H1 (cell line): Measurements from ENCODE around the gene GSTO2. TPM values are rescaled to one million over a fixed set of nuclear protein-coding genes. Genes with fewer than 3 reads are reported as not detected.

Experiments
- CTCF ChIA-PET: fragments of 300-600 bp; sonication (Branson Sonifier 250); formaldehyde crosslinking; loops from one replicate; lab custom pipeline; 2021; ENCODE audit not compliant: partially characterized antibody; lab: Charles Lee
- POLR2A ChIA-PET: fragments of 300-600 bp; sonication (Branson Sonifier 250); formaldehyde crosslinking; loops from one replicate; lab custom pipeline; 2021; ENCODE audit warnings: inconsistent platforms; ENCODE audit not compliant: partially characterized antibody; lab: Charles Lee
- DNase-seq, 2 experiments: peaks; one replicate each; pipeline versions ENCODE4 v3.0.0 to v3.0.0-alpha.2; 2010 to 2022; ENCODE audit warnings: low spot score in 2 of 2, low read depth in 1 of 2, mixed read lengths in 1 of 2
- FAIRE-seq: peaks from 2 replicates; lab custom pipeline; 2011; peaks lifted over from hg19 to GRCh38; lab: Jason Lieb, UNC
- H2AFZ ChIP-seq: 2 replicates; pipeline ENCODE4 v1.8.1; 2012; ENCODE audit warnings: low read length, inconsistent platforms
- H2AK5ac ChIP-seq: 2 replicates; pipeline ENCODE4 v1.6.1; 2013; ENCODE audit warnings: low read depth, low read length
- H2BK120ac ChIP-seq: replicated peaks from 2 replicates; pipeline ENCODE3; 2013; ENCODE audit warnings: low read depth, low read length, inconsistent platforms
- H2BK12ac ChIP-seq: 2 replicates; pipeline ENCODE4 v1.6.1; 2013; ENCODE audit warnings: low read depth, low read length
- H2BK15ac ChIP-seq: 2 replicates; pipeline ENCODE4 v1.6.1; 2013; ENCODE audit warnings: low read length
- H2BK20ac ChIP-seq: 2 replicates; pipeline ENCODE4 v1.6.1; 2013; ENCODE audit warnings: low read length
- H2BK5ac ChIP-seq: 2 replicates; pipeline ENCODE4 v1.6.1; 2013; ENCODE audit warnings: low read depth, low read length
- H3K14ac ChIP-seq: 2 replicates; pipeline ENCODE4 v1.6.1; 2013; ENCODE audit warnings: inconsistent platforms; ENCODE audit not compliant: insufficient read length
- H3K18ac ChIP-seq: 2 replicates; pipeline ENCODE4 v1.6.1; 2013; ENCODE audit warnings: low read length; ENCODE audit errors: extremely low read depth
- H3K23ac ChIP-seq: 2 replicates; pipeline ENCODE4 v1.6.1; 2013; ENCODE audit warnings: inconsistent platforms; ENCODE audit not compliant: insufficient read length
- H3K23me2 ChIP-seq: 2 replicates; pipeline ENCODE4 v1.6.1; 2013; ENCODE audit warnings: low read depth, low read length
- H3K27ac ChIP-seq: 2 replicates; pipeline ENCODE4 v1.6.1; 2011; ENCODE audit warnings: low read depth, low read length, inconsistent platforms
- H3K27me3 ChIP-seq, 4 experiments: replicated peaks in 1 of 4; 1 replicate in 1 of 4; 2 replicates in 3 of 4; pipeline versions ENCODE4 v1.6.1 to v1.8.1; 2011 to 2013; ENCODE audit warnings: low read length in 3 of 4, mild to moderate bottlenecking in 3 of 4, inconsistent platforms in 2 of 4, mixed read lengths in 2 of 4, moderate library complexity in 1 of 4; ENCODE audit not compliant: control insufficient read depth in 3 of 4, insufficient read depth in 3 of 4; ENCODE audit errors: extremely low read depth in 1 of 4
- H3K36me3 ChIP-seq, 4 experiments: 2 replicates each; pipeline versions ENCODE4 v1.6.1 to v1.8.1; 2011 to 2013; ENCODE audit warnings: mild to moderate bottlenecking in 4 of 4, low read length in 3 of 4, moderate library complexity in 2 of 4, control low read depth in 1 of 4, inconsistent platforms in 1 of 4; ENCODE audit not compliant: insufficient read depth in 4 of 4, control insufficient read depth in 2 of 4
- H3K4ac ChIP-seq: replicated peaks from 2 replicates; pipeline ENCODE3; 2013; ENCODE audit warnings: low read length, low read depth, mixed read lengths, inconsistent platforms; ENCODE audit not compliant: insufficient read length
- H3K4me1 ChIP-seq, 4 experiments: replicated peaks in 1 of 4; 1 replicate in 1 of 4; 2 replicates in 3 of 4; pipeline versions ENCODE4 v1.6.1 to v1.8.1; 2011 to 2013; ENCODE audit warnings: low read length in 3 of 4, inconsistent platforms in 2 of 4, mixed read lengths in 1 of 4; ENCODE audit not compliant: insufficient read depth in 4 of 4, control insufficient read depth in 3 of 4
- H3K4me2 ChIP-seq, 2 experiments: 2 replicates each; pipeline versions ENCODE4 v1.6.1 to v1.8.1; 2011 to 2013; ENCODE audit warnings: low read depth in 2 of 2, low read length in 2 of 2, control low read depth in 1 of 2, inconsistent platforms in 1 of 2, mild to moderate bottlenecking in 1 of 2; ENCODE audit not compliant: insufficient read depth in 1 of 2
- H3K4me3 ChIP-seq, 4 experiments: fragments of 200-600, 300-600 bp in 1 of 4; sonication (generic), shearing (Covaris generic), sonication (Bioruptor Twin) in 1 of 4; 2 replicates each; pipeline versions ENCODE4 v1.5.1 to v1.8.1; 2011 to 2016; ENCODE audit warnings: low read length in 4 of 4, low read depth in 3 of 4, control low read depth in 2 of 4, inconsistent platforms in 2 of 4, mild to moderate bottlenecking in 2 of 4, mixed read lengths in 1 of 4, moderate library complexity in 1 of 4; ENCODE audit not compliant: insufficient read depth in 2 of 4; ENCODE audit errors: extremely low read depth in 1 of 4
- H3K56ac ChIP-seq: replicated peaks from 2 replicates; pipeline ENCODE3; 2013; ENCODE audit warnings: low read depth, mild to moderate bottlenecking, mixed read lengths, low read length, inconsistent platforms; ENCODE audit not compliant: insufficient read length
- H3K79me1 ChIP-seq: 2 replicates; pipeline ENCODE4 v1.6.1; 2013; ENCODE audit warnings: low read depth, low read length, control low read depth
- H3K79me2 ChIP-seq, 2 experiments: 2 replicates each; pipeline versions ENCODE4 v1.6.1 to v1.8.1; 2012 to 2013; ENCODE audit warnings: low read length in 2 of 2, mild to moderate bottlenecking in 2 of 2, inconsistent platforms in 1 of 2; ENCODE audit not compliant: insufficient read depth in 2 of 2, control insufficient read depth in 1 of 2
- H3K9ac ChIP-seq, 4 experiments: replicated peaks in 1 of 4; 1 replicate in 1 of 4; 2 replicates in 3 of 4; pipeline versions ENCODE4 v1.6.1 to v1.8.1; 2011 to 2013; ENCODE audit warnings: low read depth in 3 of 4, low read length in 3 of 4, control low read depth in 2 of 4, mild to moderate bottlenecking in 2 of 4, moderate library complexity in 2 of 4, inconsistent platforms in 1 of 4; ENCODE audit errors: extremely low read depth in 1 of 4
- H3K9me3 ChIP-seq, 2 experiments: 2 replicates each; pipeline versions ENCODE4 v1.6.1 to v1.8.1; 2012 to 2013; ENCODE audit warnings: mild to moderate bottlenecking in 2 of 2, moderate library complexity in 2 of 2, control low read depth in 1 of 2, inconsistent platforms in 1 of 2, low read depth in 1 of 2, low read length in 1 of 2, mixed read lengths in 1 of 2; ENCODE audit not compliant: insufficient read depth in 2 of 2
- H4K20me1 ChIP-seq, 2 experiments: replicated peaks in 1 of 2; 2 replicates each; pipeline versions ENCODE3 to v1.8.1; 2011 to 2013; ENCODE audit warnings: inconsistent platforms in 2 of 2, low read length in 2 of 2, mild to moderate bottlenecking in 1 of 2; ENCODE audit not compliant: insufficient read depth in 2 of 2, control insufficient read depth in 1 of 2
- H4K5ac ChIP-seq: 2 replicates; pipeline ENCODE4 v1.6.1; 2013; ENCODE audit warnings: low read length, low read depth, mixed read lengths, inconsistent platforms; ENCODE audit not compliant: insufficient read length
- H4K8ac ChIP-seq: 2 replicates; pipeline ENCODE4 v1.8.0; 2013; ENCODE audit warnings: mild to moderate bottlenecking, moderate library complexity, low read length, inconsistent platforms; ENCODE audit not compliant: insufficient read depth; ENCODE audit errors: extremely low read depth
- H4K91ac ChIP-seq: replicated peaks from 2 replicates; pipeline ENCODE3; 2013; ENCODE audit warnings: low read length, mixed read lengths, inconsistent platforms; ENCODE audit not compliant: insufficient read length
- CTCF ChIP-seq, 3 experiments: IDR thresholded peaks; 1 replicate in 2 of 3; 2 replicates in 1 of 3; pipeline versions ENCODE4 v1.5.1 to v1.6.1; 2011; ENCODE audit warnings: low read length in 3 of 3, mild to moderate bottlenecking in 3 of 3, inconsistent platforms in 2 of 3, low read depth in 1 of 3, moderate library complexity in 1 of 3; ENCODE audit not compliant: insufficient read depth in 1 of 3; ENCODE audit errors: control extremely low read depth in 1 of 3
- POU5F1 ChIP-seq: IDR thresholded peaks from 2 replicates; pipeline ENCODE4 v1.6.1; 2011; ENCODE audit warnings: low read depth, mild to moderate bottlenecking, low read length, moderate library complexity
- RFX5 ChIP-seq: IDR thresholded peaks from 2 replicates; pipeline ENCODE4 v1.6.1; 2011; ENCODE audit warnings: low read depth, low read length, improper control_type of control experiment, borderline replicate concordance
- TBP ChIP-seq: IDR thresholded peaks from 2 replicates; pipeline ENCODE4 v1.6.1; 2011; ENCODE audit warnings: low read depth, low read length, improper control_type of control experiment
- TCF12 ChIP-seq: IDR thresholded peaks from 2 replicates; pipeline ENCODE4 v1.6.1; 2011; ENCODE audit warnings: low read depth, mild to moderate bottlenecking, low read length
- YY1 ChIP-seq: IDR thresholded peaks from 2 replicates; pipeline ENCODE4 v1.6.1; 2011; ENCODE audit warnings: low read depth, mild to moderate bottlenecking, low read length
- WGBS, 2 experiments: shearing (Covaris generic) in 1 of 2; methylation state at CpG; one replicate each; pipeline versions ENCODE4 v1.1.6 to v1.1.7; 2013 to 2015; ENCODE audit warnings: low lambda C conversion rate in 2 of 2, mixed read lengths in 2 of 2, inconsistent platforms in 1 of 2, low coverage in 1 of 2, missing lambda C conversion rate in 1 of 2; ENCODE audit not compliant: insufficient replicate concordance in 2 of 2, insufficient coverage in 1 of 2, insufficient read length in 1 of 2; ENCODE audit errors: extremely low coverage in 1 of 2, missing lambda C conversion rate in 1 of 2; 5-methylcytosine and 5-hydroxymethylcytosine counted together
- polyA plus RNA-seq, 7 experiments: library from polyadenylated mRNA; depleted of rRNA in 3 of 7; stranded (reverse) in 5 of 7; unstranded in 2 of 7; fragments of >200 nt in 5 of 7; fragments of 200-250 nt in 2 of 7; gene quantifications; 1 replicate in 5 of 7; 2 replicates in 1 of 7; 4 replicates in 1 of 7; pipeline versions ENCODE4 v1.2.1 to v1.2.3, GENCODE V29; 2011 to 2013; ENCODE audit warnings: missing spikeins in 2 of 7, mixed read lengths in 2 of 7
- total RNA-seq: library from RNA; stranded (reverse); fragmentation: NEBNext Ultra II Directional; extraction: Animal tissue kit (Norgen Biotek cat#: 25700); gene quantifications from 2 replicates; pipeline ENCODE4 v1.2.1, GENCODE V29; 2021

GSTO2 gene
- total and polyA plus RNA-seq, 2 of the 8 experiments (the other 6 are each of a cell fraction or from before 2014, with no cell fraction given), result 13.1 to 41.7 TPM

- H2AFZ ChIP-seq, result peak overlapping the region; percentile 92; the same call in 1 of the 2 replicates
- no peak overlapping the region for H2BK15ac ChIP-seq
- CTCF ChIA-PET, result interaction anchor here (0.8 to 8.7 kb wide), 65 partner anchors 9 to 562 kb away, joined by 3 to 146 read pairs (median 5); partner anchors contain the start of genes CFAP43, CFAP58, GSTO1 and ITPRIP
- POLR2A ChIA-PET, result interaction anchor here (0.7 to 3.4 kb wide), 15 partner anchors 9 to 154 kb away, joined by 3 to 20 read pairs (median 5); partner anchors contain the start of genes CFAP58, GSTO1, ITPRIP and SFR1
- H2BK5ac ChIP-seq, result 0 out of 2 replicates have a peak overlapping the region, but pooled peaks have one; percentile 36
- no peaks in the 10 kb centered on the region for H3K79me2 ChIP-seq
- H3K4ac ChIP-seq, result no peak overlapping the region
- H3K14ac ChIP-seq, result no peak overlapping the region
- H3K23ac ChIP-seq, result no peak overlapping the region
- H3K27ac ChIP-seq, result no peak overlapping the region
- H3K4me3 ChIP-seq, result peak overlapping the region; percentile 45 to 66 (median 54)
- H2BK12ac ChIP-seq, result 0 out of 2 replicates have a peak overlapping the region, but pooled peaks have one; percentile 88
- no peak overlapping the region for H2AK5ac ChIP-seq
- no peaks in the 10 kb centered on the region for H4K20me1 ChIP-seq
- peak overlapping the region; percentile 59 to 70 for H3K4me2 ChIP-seq
- H3K18ac ChIP-seq, result peak overlapping the region; percentile 73; the same call in 1 of the 2 replicates
- FAIRE-seq (no peak), DNase-seq (peak; percentile 46 to 91)
- H3K36me3 ChIP-seq, result peaks cover 0 to 2% (median 0%) of the 10 kb centered on the region in 4 experiments; a peak in 2 of 8 replicates
- 28% methylated on average over 40 of the region's 42 CpGs; no CpG with 5 or more reads in 1 of the 2 experiments for WGBS, 2 experiments
- peaks cover 0 to 1% (median 0%) of the 10 kb centered on the region in 4 experiments; a peak in 2 of 7 replicates for H3K4me1 ChIP-seq
- no peaks in the 10 kb centered on the region for H3K23me2 ChIP-seq
- peak overlapping the region; percentile 52 for H3K56ac ChIP-seq
- no peak overlapping the region for H2BK120ac ChIP-seq
- no peaks in the 10 kb centered on the region for H3K79me1 ChIP-seq
- peaks cover 0 to 7% (median 2%) of the 10 kb centered on the region in 4 experiments; a peak in 2 of 7 replicates for H3K27me3 ChIP-seq
- peak overlapping the region; percentile 45 for H4K5ac ChIP-seq
- H3K9me3 ChIP-seq, result no peaks in the 10 kb centered on the region
- peak overlapping the region; percentile 96; the same call in 1 of the 2 replicates for H4K8ac ChIP-seq
- no peak overlapping the region for H2BK20ac ChIP-seq
- no peak overlapping the region for H4K91ac ChIP-seq
- H3K9ac ChIP-seq, result peak overlapping the region in 3 of 4 experiments; percentile 51 to 61 (median 51); a peak in 5 of 7 replicates
- TF ChIP-seq RFX5 (no peak), TCF12 (peak; percentile 79; the same call in 1 of the 2 replicates), CTCF (IDR thresholded peaks at IDR 0.05; ENCODE audit: control extremely low read depth in 1 of 3, insufficient read depth in 1 of 3, low read depth in 1 of 3, low read length in 3 of 3) (peak; percentile 87 to 92 (median 91)), POU5F1 (no peak), TBP (no peak; the same call in 1 of the 2 replicates), YY1 (0 out of 2 replicates have a peak, but pooled peaks have one; percentile 83)
Observed at GRCh38 chr10:104274762-104275721, 6.1 kb downstream of the GSTO2 start.
